K562 treated with DMSO at 1 percent for 12 hours (cell line): Measurements from ENCODE around the gene CHRNA4. TPM values are rescaled to one million over a fixed set of nuclear protein-coding genes. Genes with fewer than 3 reads are reported as not detected.

Source experiments
- total RNA-seq: library from RNA; unstranded; fragments of 300-600 nt; gene quantifications from 2 replicates; pipeline ENCODE4 v1.2.3, GENCODE V29; 2022; ENCODE audit not compliant: insufficient read depth

Gene CHRNA4
- total RNA-seq, result not detected in 2 replicates

DNA sequence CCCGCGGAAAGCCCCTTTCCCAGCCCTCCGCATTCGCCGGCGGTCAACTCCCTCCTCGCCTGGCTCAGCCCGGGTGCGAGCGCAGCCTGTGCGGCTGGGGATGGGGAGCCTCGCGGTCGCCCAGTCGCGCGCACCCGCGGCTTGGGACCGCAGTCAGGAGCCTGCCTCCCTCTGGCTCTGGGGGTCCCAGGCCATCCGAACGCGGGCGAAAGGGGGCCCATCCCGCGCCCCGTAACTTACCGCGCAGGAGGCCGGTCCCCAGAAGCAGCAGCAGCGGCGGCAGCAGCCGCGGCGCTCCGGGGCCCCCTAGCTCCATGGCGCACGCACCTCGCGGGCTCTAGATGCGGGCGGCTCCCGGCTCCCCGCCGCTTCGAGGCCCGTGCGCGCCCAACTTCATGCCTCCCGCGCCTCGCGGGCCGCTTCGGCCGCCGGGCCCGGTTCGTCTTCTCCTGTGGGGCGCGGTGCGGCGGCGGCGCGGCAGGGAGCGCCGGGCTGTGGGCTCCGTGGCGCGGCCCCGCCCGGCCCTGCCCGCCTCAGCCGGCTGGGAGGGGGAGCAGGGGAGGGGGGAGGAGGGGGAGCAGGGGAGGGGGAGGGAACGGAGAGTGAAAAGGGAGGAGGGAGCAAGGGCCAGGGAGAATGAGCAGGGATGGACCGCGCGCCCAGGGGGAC is at the start of gene CHRNA4:
Gene CHRNA4, minus strand, starts transcription at position 500 of the 669 bp plus-strand sequence. Its CDS starts 184 bp downstream, at position 316.

Other genes with a start within 250 kb of the CHRNA4 start
- gene YTHDF1, start 145.2 kb downstream of the CHRNA4 start, total RNA-seq, result 20.4 and 45.3 TPM in 2 replicates
- 1.2 TPM in 1 of 2 replicates, not detected in the other for gene BIRC7, start 125.4 kb downstream of the CHRNA4 start, total RNA-seq
- not detected in 2 replicates for gene NKAIN4, start 106.9 kb downstream of the CHRNA4 start, total RNA-seq
- 73.1 and 83.3 TPM in 2 replicates for gene ARFGAP1, start 88.5 kb downstream of the CHRNA4 start, total RNA-seq
- gene COL20A1, start 68.2 kb downstream of the CHRNA4 start, total RNA-seq, result not detected in 2 replicates
- gene KCNQ2, start 111.3 kb upstream of the CHRNA4 start, total RNA-seq, result not detected in 2 replicates
- 52.9 and 73.8 TPM in 2 replicates for gene EEF1A2, start 137.7 kb upstream of the CHRNA4 start, total RNA-seq
- gene PPDPF, start 159.4 kb upstream of the CHRNA4 start, total RNA-seq, result 155 and 180 TPM in 2 replicates
- gene PTK6, start 176.0 kb upstream of the CHRNA4 start, total RNA-seq, result not detected in 2 replicates
- not detected in 2 replicates for gene SRMS, start 186.4 kb upstream of the CHRNA4 start, total RNA-seq
- 0.52 TPM in 1 of 2 replicates, not detected in the other for gene FNDC11, start 192.8 kb upstream of the CHRNA4 start, total RNA-seq
- gene HELZ2, start 212.9 kb upstream of the CHRNA4 start, total RNA-seq, result 14.7 and 45.5 TPM in 2 replicates